HCT116 (cell line): ENCODE data around the gene SOX15.

ENCODE experiments used
- ATF3 ChIP-seq: IDR thresholded peaks from 2 replicates; pipeline ENCODE4 v1.6.1; 2012
- CEBPB ChIP-seq: IDR thresholded peaks from 2 replicates; pipeline ENCODE4 v1.6.1; 2012; ENCODE audit warnings: low read depth
- EZH2 ChIP-seq: fragments of 200-600 bp; sonication (generic); IDR thresholded peaks from 2 replicates; pipeline ENCODE4 v1.6.1; 2017; ENCODE audit warnings: antibody characterized with exemption, mixed run types
- JUND ChIP-seq: IDR thresholded peaks from 2 replicates; pipeline ENCODE4 v1.6.1; 2012
- POLR2A ChIP-seq: IDR thresholded peaks from 2 replicates; pipeline ENCODE4 v1.7.0; 2011; ENCODE audit warnings: borderline replicate concordance; ENCODE audit not compliant: insufficient read depth, insufficient read length; ENCODE audit errors: extremely low read depth
- RAD21 ChIP-seq: IDR thresholded peaks from 2 replicates; pipeline ENCODE4 v1.6.1; 2012; ENCODE audit warnings: low read depth, mild to moderate bottlenecking
- SRF ChIP-seq: IDR thresholded peaks from 2 replicates; pipeline ENCODE4 v1.6.1; 2012; ENCODE audit warnings: low read depth
- TCF7L2 ChIP-seq: IDR thresholded peaks from 2 replicates; pipeline ENCODE4 v1.7.0; 2011; ENCODE audit warnings: borderline replicate concordance, inconsistent platforms; ENCODE audit not compliant: insufficient read depth, insufficient read length; ENCODE audit errors: extremely low read depth

GRCh38 chr17:7556627-7557026 lies 33.3 kb downstream of the SOX15 start:
- TF ChIP-seq RAD21 (no peak), EZH2 (no peak), POLR2A (no peak), ATF3 (no peak), SRF (no peak), CEBPB (no peak), JUND (no peak), TCF7L2 (no peak)
